DND-41 (cell line): ENCODE measurements around the gene DPH1.

Source experiments
- CTCF ChIP-seq: IDR thresholded peaks from 2 replicates; pipeline ENCODE4 v1.5.1; 2012; ENCODE audit warnings: borderline replicate concordance, low read length, moderate library complexity, mild to moderate bottlenecking; ENCODE audit not compliant: poor library complexity, severe bottlenecking; ENCODE audit errors: extremely low read depth
- EZH2 ChIP-seq: IDR thresholded peaks from 3 replicates; pipeline ENCODE4 v1.6.1; 2012; ENCODE audit warnings: borderline replicate concordance, low read depth, mild to moderate bottlenecking, moderate library complexity, low read length, inconsistent platforms; ENCODE audit not compliant: severe bottlenecking

GRCh38 chr17:2027528-2028233 is 2.3 kb upstream of the DPH1 start:
- TF ChIP-seq CTCF (no peak), EZH2 (no peak)
